HepG2 (cell line): ENCODE results near the gene MED25. TPM values are rescaled to one million over a fixed set of nuclear protein-coding genes. Genes with fewer than 3 reads are reported as not detected.

Experiments used
- ATF7-NPFF ChIP-seq: sonication (generic); formaldehyde crosslinking; IDR thresholded peaks from 2 replicates; pipeline ENCODE4 v1.8.1; 2023; ENCODE audit warnings: mild to moderate bottlenecking, low read depth, missing genetic modification reagents, moderate library complexity
- EP300 ChIP-seq, 3 experiments: sonication (generic) in 1 of 3; formaldehyde crosslinking in 1 of 3; IDR thresholded peaks; 2 replicates each; pipeline versions ENCODE4 v1.5.1 to v1.6.1; 2011 to 2020; ENCODE audit warnings: low read depth in 2 of 3, low read length in 2 of 3, borderline replicate concordance in 1 of 3, improper control_type of control experiment in 1 of 3, mild to moderate bottlenecking in 1 of 3, missing genetic modification reagents in 1 of 3, moderate library complexity in 1 of 3
- HNF4A ChIP-seq: sonication (generic); formaldehyde crosslinking; IDR thresholded peaks from 2 replicates; pipeline ENCODE4 v1.4.0; 2020; ENCODE audit warnings: missing genetic modification reagents
- IRF2 ChIP-seq: IDR thresholded peaks from 2 replicates; pipeline ENCODE4 v1.6.1; 2018; ENCODE audit warnings: missing genetic modification reagents, missing compliant biosample characterization
- KMT2A ChIP-seq: sonication (generic); formaldehyde crosslinking; IDR thresholded peaks from 2 replicates; pipeline ENCODE4 v1.4.0; 2020; ENCODE audit warnings: missing genetic modification reagents
- NR2C2 ChIP-seq: sonication (generic); formaldehyde crosslinking; IDR thresholded peaks from 2 replicates; pipeline ENCODE4 v1.4.0; 2020; ENCODE audit warnings: missing genetic modification reagents, mild to moderate bottlenecking, moderate library complexity, borderline replicate concordance
- POLR2G ChIP-seq: fragments of 200-400 bp; formaldehyde crosslinking; IDR thresholded peaks from 2 replicates; pipeline ENCODE4 v1.6.1; 2018; ENCODE audit warnings: mild to moderate bottlenecking, low read depth, low read length, moderate library complexity
- SALL1 ChIP-seq: sonication (generic); formaldehyde crosslinking; IDR thresholded peaks from 2 replicates; pipeline ENCODE4 v1.8.0; 2022; ENCODE audit warnings: mild to moderate bottlenecking, missing genetic modification reagents
- SIX4 ChIP-seq: sonication (generic); formaldehyde crosslinking; IDR thresholded peaks from 2 replicates; pipeline ENCODE4 v1.4.0; 2020; ENCODE audit warnings: missing genetic modification reagents
- ZNF160 ChIP-seq: sonication (generic); formaldehyde crosslinking; IDR thresholded peaks from 2 replicates; pipeline ENCODE4 v1.8.0; 2022; ENCODE audit warnings: mild to moderate bottlenecking, inconsistent platforms, missing genetic modification reagents
- ZNF605 ChIP-seq: sonication (generic); formaldehyde crosslinking; IDR thresholded peaks from 2 replicates; pipeline ENCODE4 v1.8.0; 2022; ENCODE audit warnings: mild to moderate bottlenecking, missing genetic modification reagents
- ZNF891 ChIP-seq: sonication (generic); formaldehyde crosslinking; IDR thresholded peaks from 2 replicates; pipeline ENCODE4 v1.5.0; 2020; ENCODE audit warnings: mild to moderate bottlenecking, missing genetic modification reagents
- polyA plus RNA-seq, 8 experiments: library from polyadenylated mRNA; depleted of rRNA in 3 of 8; stranded (reverse) in 7 of 8; unstranded in 1 of 8; fragments of >200 nt; fragmentation: Illumina TruSeq in 4 of 8; extraction: Trizol in 4 of 8; gene quantifications; 2 replicates each; pipeline versions ENCODE4 v1.2.1 to v1.2.3, GENCODE V29; 2011 to 2016; ENCODE audit warnings: low read depth in 4 of 8, missing spikeins in 1 of 8, mixed read lengths in 1 of 8; ENCODE audit not compliant: insufficient read depth in 1 of 8
- total RNA-seq, 5 experiments: library from RNA; depleted of rRNA; stranded (reverse); fragments of >200 nt; fragmentation: Illumina TruSeq; extraction: Trizol; gene quantifications; 2 replicates each; pipeline ENCODE4 v1.2.3, GENCODE V29; 2016; ENCODE audit warnings: low read depth in 1 of 5
- TF ChIP-seq, protein P1 (sequence below): sonication (generic); formaldehyde crosslinking; IDR thresholded peaks from 2 replicates; pipeline ENCODE4 v1.5.0; 2020; ENCODE audit warnings: mild to moderate bottlenecking, missing genetic modification reagents, borderline replicate concordance
- TF ChIP-seq, protein P2 (sequence below): sonication (generic); formaldehyde crosslinking; IDR thresholded peaks from 2 replicates; pipeline ENCODE4 v1.5.0; 2020; ENCODE audit warnings: mild to moderate bottlenecking, missing genetic modification reagents
- TF ChIP-seq, protein P3 (sequence below): sonication (generic); formaldehyde crosslinking; IDR thresholded peaks from 2 replicates; pipeline ENCODE4 v1.4.0; 2020; ENCODE audit warnings: missing genetic modification reagents
- TF ChIP-seq, protein P4 (sequence below): IDR thresholded peaks from 2 replicates; pipeline ENCODE4 v1.6.1; 2018; ENCODE audit warnings: missing genetic modification reagents

Gene MED25
- total and polyA plus RNA-seq, 2 of the 13 experiments (the other 11 are each of a cell fraction or from before 2014, with no cell fraction given), result 11.1 to 15.1 TPM

DNA sequence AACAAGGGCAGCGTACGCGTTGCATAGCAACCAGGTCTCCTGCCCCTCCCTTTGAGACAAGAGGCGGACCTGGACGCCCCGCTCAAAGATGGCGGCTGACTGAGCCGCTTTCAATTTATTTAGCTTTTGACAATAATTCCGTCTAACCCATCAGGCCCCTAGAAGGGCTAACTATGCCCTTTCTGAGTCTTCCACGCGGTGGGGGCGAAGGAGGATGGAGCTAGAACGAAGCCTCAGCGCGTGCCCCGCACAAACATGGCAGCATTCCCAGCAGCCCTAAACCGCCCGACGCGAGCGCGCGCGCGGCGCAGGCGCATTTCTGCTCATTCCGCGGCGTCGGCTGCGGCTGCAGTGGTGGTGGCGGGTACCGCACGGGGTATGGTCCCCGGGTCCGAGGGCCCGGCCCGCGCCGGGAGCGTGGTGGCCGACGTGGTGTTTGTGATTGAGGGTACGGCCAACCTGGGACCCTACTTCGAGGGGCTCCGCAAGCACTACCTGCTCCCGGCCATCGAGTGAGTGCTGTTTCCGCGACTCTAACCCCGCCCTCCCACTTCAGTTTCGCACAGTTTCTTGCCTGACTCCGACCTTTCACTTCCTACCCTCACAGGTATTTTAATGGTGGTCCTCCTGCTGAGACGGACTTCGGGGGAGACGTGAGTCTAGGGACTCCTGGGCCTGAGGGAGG is at the start of gene MED25 (continued):
- TF ChIP-seq, protein P1, sequence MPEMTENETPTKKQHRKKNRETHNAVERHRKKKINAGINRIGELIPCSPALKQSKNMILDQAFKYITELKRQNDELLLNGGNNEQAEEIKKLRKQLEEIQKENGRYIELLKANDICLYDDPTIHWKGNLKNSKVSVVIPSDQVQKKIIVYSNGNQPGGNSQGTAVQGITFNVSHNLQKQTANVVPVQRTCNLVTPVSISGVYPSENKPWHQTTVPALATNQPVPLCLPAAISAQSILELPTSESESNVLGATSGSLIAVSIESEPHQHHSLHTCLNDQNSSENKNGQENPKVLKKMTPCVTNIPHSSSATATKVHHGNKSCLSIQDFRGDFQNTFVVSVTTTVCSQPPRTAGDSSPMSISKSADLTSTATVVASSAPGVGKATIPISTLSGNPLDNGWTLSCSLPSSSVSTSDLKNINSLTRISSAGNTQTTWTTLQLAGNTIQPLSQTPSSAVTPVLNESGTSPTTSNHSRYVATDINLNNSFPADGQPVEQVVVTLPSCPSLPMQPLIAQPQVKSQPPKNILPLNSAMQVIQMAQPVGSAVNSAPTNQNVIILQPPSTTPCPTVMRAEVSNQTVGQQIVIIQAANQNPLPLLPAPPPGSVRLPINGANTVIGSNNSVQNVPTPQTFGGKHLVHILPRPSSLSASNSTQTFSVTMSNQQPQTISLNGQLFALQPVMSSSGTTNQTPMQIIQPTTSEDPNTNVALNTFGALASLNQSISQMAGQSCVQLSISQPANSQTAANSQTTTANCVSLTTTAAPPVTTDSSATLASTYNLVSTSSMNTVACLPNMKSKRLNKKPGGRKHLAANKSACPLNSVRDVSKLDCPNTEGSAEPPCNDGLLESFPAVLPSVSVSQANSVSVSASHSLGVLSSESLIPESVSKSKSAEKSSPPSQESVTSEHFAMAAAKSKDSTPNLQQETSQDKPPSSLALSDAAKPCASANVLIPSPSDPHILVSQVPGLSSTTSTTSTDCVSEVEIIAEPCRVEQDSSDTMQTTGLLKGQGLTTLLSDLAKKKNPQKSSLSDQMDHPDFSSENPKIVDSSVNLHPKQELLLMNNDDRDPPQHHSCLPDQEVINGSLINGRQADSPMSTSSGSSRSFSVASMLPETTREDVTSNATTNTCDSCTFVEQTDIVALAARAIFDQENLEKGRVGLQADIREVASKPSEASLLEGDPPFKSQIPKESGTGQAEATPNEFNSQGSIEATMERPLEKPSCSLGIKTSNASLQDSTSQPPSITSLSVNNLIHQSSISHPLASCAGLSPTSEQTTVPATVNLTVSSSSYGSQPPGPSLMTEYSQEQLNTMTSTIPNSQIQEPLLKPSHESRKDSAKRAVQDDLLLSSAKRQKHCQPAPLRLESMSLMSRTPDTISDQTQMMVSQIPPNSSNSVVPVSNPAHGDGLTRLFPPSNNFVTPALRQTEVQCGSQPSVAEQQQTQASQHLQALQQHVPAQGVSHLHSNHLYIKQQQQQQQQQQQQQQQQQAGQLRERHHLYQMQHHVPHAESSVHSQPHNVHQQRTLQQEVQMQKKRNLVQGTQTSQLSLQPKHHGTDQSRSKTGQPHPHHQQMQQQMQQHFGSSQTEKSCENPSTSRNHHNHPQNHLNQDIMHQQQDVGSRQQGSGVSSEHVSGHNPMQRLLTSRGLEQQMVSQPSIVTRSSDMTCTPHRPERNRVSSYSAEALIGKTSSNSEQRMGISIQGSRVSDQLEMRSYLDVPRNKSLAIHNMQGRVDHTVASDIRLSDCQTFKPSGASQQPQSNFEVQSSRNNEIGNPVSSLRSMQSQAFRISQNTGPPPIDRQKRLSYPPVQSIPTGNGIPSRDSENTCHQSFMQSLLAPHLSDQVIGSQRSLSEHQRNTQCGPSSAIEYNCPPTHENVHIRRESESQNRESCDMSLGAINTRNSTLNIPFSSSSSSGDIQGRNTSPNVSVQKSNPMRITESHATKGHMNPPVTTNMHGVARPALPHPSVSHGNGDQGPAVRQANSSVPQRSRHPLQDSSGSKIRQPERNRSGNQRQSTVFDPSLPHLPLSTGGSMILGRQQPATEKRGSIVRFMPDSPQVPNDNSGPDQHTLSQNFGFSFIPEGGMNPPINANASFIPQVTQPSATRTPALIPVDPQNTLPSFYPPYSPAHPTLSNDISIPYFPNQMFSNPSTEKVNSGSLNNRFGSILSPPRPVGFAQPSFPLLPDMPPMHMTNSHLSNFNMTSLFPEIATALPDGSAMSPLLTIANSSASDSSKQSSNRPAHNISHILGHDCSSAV (CRISPR knock-in tag), result no peak
- peak; percentile 22; the same call in 1 of the 2 replicates for TF ChIP-seq IRF2 (CRISPR knock-in tag)
- peak; percentile 80 for TF ChIP-seq POLR2G
- no peak for TF ChIP-seq NR2C2
- TF ChIP-seq ZNF160 (CRISPR knock-in tag), result no peak
- peak; percentile 31; the same call in 1 of the 2 replicates for TF ChIP-seq KMT2A
- peak; percentile 41; the same call in 1 of the 2 replicates for TF ChIP-seq SALL1 (CRISPR knock-in tag)
- TF ChIP-seq EP300 (IDR thresholded peaks at IDR 0.05; ENCODE audit: low read depth in 2 of 2, low read length in 2 of 2), result no peak
- no peak for TF ChIP-seq EP300 (CRISPR knock-in tag; IDR thresholded peaks at IDR 0.05; ENCODE audit: borderline replicate concordance)
- peak; percentile 14; the same call in 1 of the 2 replicates for TF ChIP-seq ZNF891 (CRISPR knock-in tag)
- TF ChIP-seq, protein P2, sequence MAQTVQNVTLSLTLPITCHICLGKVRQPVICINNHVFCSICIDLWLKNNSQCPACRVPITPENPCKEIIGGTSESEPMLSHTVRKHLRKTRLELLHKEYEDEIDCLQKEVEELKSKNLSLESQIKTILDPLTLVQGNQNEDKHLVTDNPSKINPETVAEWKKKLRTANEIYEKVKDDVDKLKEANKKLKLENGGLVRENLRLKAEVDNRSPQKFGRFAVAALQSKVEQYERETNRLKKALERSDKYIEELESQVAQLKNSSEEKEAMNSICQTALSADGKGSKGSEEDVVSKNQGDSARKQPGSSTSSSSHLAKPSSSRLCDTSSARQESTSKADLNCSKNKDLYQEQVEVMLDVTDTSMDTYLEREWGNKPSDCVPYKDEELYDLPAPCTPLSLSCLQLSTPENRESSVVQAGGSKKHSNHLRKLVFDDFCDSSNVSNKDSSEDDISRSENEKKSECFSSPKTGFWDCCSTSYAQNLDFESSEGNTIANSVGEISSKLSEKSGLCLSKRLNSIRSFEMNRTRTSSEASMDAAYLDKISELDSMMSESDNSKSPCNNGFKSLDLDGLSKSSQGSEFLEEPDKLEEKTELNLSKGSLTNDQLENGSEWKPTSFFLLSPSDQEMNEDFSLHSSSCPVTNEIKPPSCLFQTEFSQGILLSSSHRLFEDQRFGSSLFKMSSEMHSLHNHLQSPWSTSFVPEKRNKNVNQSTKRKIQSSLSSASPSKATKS (CRISPR knock-in tag), result no peak
- peak; percentile 66 for TF ChIP-seq ZNF605 (CRISPR knock-in tag)
- TF ChIP-seq HNF4A (CRISPR knock-in tag), result 0 out of 2 replicates have a peak, but pooled peaks have one; percentile 5
- TF ChIP-seq, protein P3, sequence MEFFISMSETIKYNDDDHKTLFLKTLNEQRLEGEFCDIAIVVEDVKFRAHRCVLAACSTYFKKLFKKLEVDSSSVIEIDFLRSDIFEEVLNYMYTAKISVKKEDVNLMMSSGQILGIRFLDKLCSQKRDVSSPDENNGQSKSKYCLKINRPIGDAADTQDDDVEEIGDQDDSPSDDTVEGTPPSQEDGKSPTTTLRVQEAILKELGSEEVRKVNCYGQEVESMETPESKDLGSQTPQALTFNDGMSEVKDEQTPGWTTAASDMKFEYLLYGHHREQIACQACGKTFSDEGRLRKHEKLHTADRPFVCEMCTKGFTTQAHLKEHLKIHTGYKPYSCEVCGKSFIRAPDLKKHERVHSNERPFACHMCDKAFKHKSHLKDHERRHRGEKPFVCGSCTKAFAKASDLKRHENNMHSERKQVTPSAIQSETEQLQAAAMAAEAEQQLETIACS, result peak; percentile 91
- TF ChIP-seq ATF7-NPFF (CRISPR knock-in tag), result 0 out of 2 replicates have a peak, but pooled peaks have one; percentile 13
- TF ChIP-seq SIX4 (CRISPR knock-in tag), result no peak
- TF ChIP-seq, protein P4, sequence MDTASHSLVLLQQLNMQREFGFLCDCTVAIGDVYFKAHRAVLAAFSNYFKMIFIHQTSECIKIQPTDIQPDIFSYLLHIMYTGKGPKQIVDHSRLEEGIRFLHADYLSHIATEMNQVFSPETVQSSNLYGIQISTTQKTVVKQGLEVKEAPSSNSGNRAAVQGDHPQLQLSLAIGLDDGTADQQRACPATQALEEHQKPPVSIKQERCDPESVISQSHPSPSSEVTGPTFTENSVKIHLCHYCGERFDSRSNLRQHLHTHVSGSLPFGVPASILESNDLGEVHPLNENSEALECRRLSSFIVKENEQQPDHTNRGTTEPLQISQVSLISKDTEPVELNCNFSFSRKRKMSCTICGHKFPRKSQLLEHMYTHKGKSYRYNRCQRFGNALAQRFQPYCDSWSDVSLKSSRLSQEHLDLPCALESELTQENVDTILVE (CRISPR knock-in tag), result peak; percentile 40; the same call in 1 of the 2 replicates
